ENCODE measurements around the gene KLK7.
"Not testable (repeated sequence)": the region's sequence is repeated elsewhere in the genome, so short reads cannot be mapped to it uniquely, and the experiment has no call there.

The KLK7 gene

GRCh38 chr19:51010066-51010795 is 26.5 kb upstream of the KLK7 start:
- no peak for DNase-seq (ENCODE audit: low spot score)

- DNase-seq (ENCODE audit: low spot score), result no peak
These were observed 25.6 kb upstream of the KLK7 start for GRCh38 chr19:51009061-51009891.

GRCh38 chr19:51007488-51007887 is 23.8 kb upstream of the KLK7 start:
- no peak for DNase-seq (ENCODE audit: low spot score)

- no peak for DNase-seq (ENCODE audit: low spot score)
These were observed 22.7 kb upstream of the KLK7 start for GRCh38 chr19:51006406-51006805.

GRCh38 chr19:51005248-51005647 is 21.5 kb upstream of the KLK7 start:
- no peak for DNase-seq (ENCODE audit: low spot score)

- DNase-seq (ENCODE audit: low spot score), result no peak
These were observed 19.6 kb upstream of the KLK7 start for GRCh38 chr19:51003316-51003715.

- no peak for DNase-seq (ENCODE audit: low spot score)
These were observed 19.0 kb upstream of the KLK7 start for GRCh38 chr19:51002542-51003311.

GRCh38 chr19:51002089-51002532 is 18.4 kb upstream of the KLK7 start:
- DNase-seq (ENCODE audit: low spot score), result no peak

GRCh38 chr19:51001515-51001914 is 17.8 kb upstream of the KLK7 start, which contains the start of gene KLK8:
TSS of gene KLK8 (minus strand) at chr19:51001604. CDS start at chr19:51001167, 437 bp downstream.
- no peak for DNase-seq (ENCODE audit: low spot score)

GRCh38 chr19:51000981-51001380 is 17.3 kb upstream of the KLK7 start:
- no peak for DNase-seq (ENCODE audit: low spot score)

GRCh38 chr19:51000426-51000825 is 16.7 kb upstream of the KLK7 start:
- DNase-seq (ENCODE audit: low spot score), result no peak

- no peak for DNase-seq (ENCODE audit: low spot score)
These were observed 15.0 kb upstream of the KLK7 start for GRCh38 chr19:50998686-50999085.

GRCh38 chr19:50998061-50998460 is 14.3 kb upstream of the KLK7 start:
- no peak for DNase-seq (ENCODE audit: low spot score)

- no peak for DNase-seq (ENCODE audit: low spot score)
These were observed 10.4 kb upstream of the KLK7 start for GRCh38 chr19:50994129-50994528.

GRCh38 chr19:50992666-50993035 is 8.9 kb upstream of the KLK7 start:
- DNase-seq (ENCODE audit: low spot score), result no peak

- not testable (repeated sequence) for DNase-seq (ENCODE audit: low spot score)
These were observed 699 bp upstream of the KLK7 start for GRCh38 chr19:50984416-50984815.

GRCh38 chr19:50982186-50982585 is 1.5 kb downstream of the KLK7 start:
- DNase-seq (ENCODE audit: low spot score), result no peak

- DNase-seq (ENCODE audit: low spot score), result no peak
These were observed 2.0 kb downstream of the KLK7 start for GRCh38 chr19:50981587-50982146.

- no peak for DNase-seq (ENCODE audit: low spot score)
These were observed 3.5 kb downstream of the KLK7 start for GRCh38 chr19:50980208-50980607.

GRCh38 chr19:50979758-50980157 is 4.0 kb downstream of the KLK7 start:
- DNase-seq (ENCODE audit: low spot score), result no peak

- DNase-seq (ENCODE audit: low spot score), result no peak
These were observed 4.8 kb downstream of the KLK7 start for GRCh38 chr19:50978772-50979390.

GRCh38 chr19:50977626-50978025 is 6.1 kb downstream of the KLK7 start:
- DNase-seq (ENCODE audit: low spot score), result no peak

Data from HuH-7 (cell line).